BLaER1 treated with 17β-estradiol and CSF1 and Interleukin-3, amounts not matched to agents 10 nM and 100 nM (cell line): ENCODE data around the gene SLC12A9.

Experiments used
- H3K27ac ChIP-seq, 11 experiments: shearing (Covaris generic); formaldehyde crosslinking; 2 replicates each; pipeline ENCODE4 v1.8.1; 2022
- H3K27me3 ChIP-seq, 11 experiments: shearing (Covaris generic); formaldehyde crosslinking; 2 replicates each; pipeline ENCODE4 v1.8.1; 2022
- H3K36me3 ChIP-seq, 11 experiments: shearing (Covaris generic); formaldehyde crosslinking; 2 replicates each; pipeline ENCODE4 v1.8.1; 2022
- H3K4me1 ChIP-seq, 10 experiments: shearing (Covaris generic); formaldehyde crosslinking; 2 replicates each; pipeline ENCODE4 v1.8.1; 2022
- H3K4me2 ChIP-seq, 11 experiments: shearing (Covaris generic); formaldehyde crosslinking; 2 replicates each; pipeline ENCODE4 v1.8.1; 2022
- H3K4me3 ChIP-seq, 10 experiments: shearing (Covaris generic); formaldehyde crosslinking; 2 replicates each; pipeline ENCODE4 v1.8.1; 2022
- H3K9ac ChIP-seq, 11 experiments: shearing (Covaris generic); formaldehyde crosslinking; 2 replicates each; pipeline ENCODE4 v1.8.1; 2022
- H3K9me3 ChIP-seq, 11 experiments: shearing (Covaris generic); formaldehyde crosslinking; replicated peaks in 1 of 11; 2 replicates each; pipeline ENCODE4 v1.8.1; 2022
- H4K20me1 ChIP-seq, 11 experiments: shearing (Covaris generic); formaldehyde crosslinking; 2 replicates each; pipeline ENCODE4 v1.8.1; 2022
- Cebpa-rat ChIP-seq, 11 experiments: shearing (Covaris generic); IDR thresholded peaks; 2 replicates each; pipeline ENCODE4 v1.8.1; 2022

The SLC12A9 gene

GRCh38 chr7:100863406-100863950 is 11.0 kb downstream of the SLC12A9 start:
- H3K27ac ChIP-seq: 0 out of 22 replicates have a peak overlapping the region, but pooled peaks of 1 of the 11 experiments have one; percentile 13
- H3K27me3 ChIP-seq: no peaks in the 10 kb centered on the region
- no peak overlapping the region for H3K4me3 ChIP-seq
- H3K4me1 ChIP-seq: peaks cover 37 to 75% (median 61%) of the 10 kb centered on the region in 10 experiments
- no peaks in the 10 kb centered on the region for H3K9me3 ChIP-seq
- peaks cover 32 to 75% (median 69%) of the 10 kb centered on the region in 11 experiments for H3K36me3 ChIP-seq
- peak overlapping the region in 6 of 11 experiments; percentile 2 to 35 (median 30); a peak in 4 of 22 replicates for H3K9ac ChIP-seq
- H4K20me1 ChIP-seq: peaks cover 17 to 60% (median 43%) of the 10 kb centered on the region in 11 experiments; a peak in 21 of 22 replicates
- peak overlapping the region in 10 of 11 experiments; percentile 0 to 95 (median 35); a peak in 16 of 22 replicates for H3K4me2 ChIP-seq
- no peak for TF ChIP-seq Cebpa-rat (IDR thresholded peaks at IDR 0.05)

GRCh38 chr7:100864263-100864845 is 11.8 kb downstream of the SLC12A9 start:
- no peak for TF ChIP-seq Cebpa-rat (IDR thresholded peaks at IDR 0.05)
- Histone ChIP-seq H3K9me3 (no peaks in the 10 kb centered on the region), H3K9ac (0 out of 22 replicates have a peak overlapping the region, but pooled peaks of 1 of the 11 experiments have one; percentile 1), H3K4me1 (peaks cover 45 to 83% (median 69%) of the 10 kb centered on the region in 10 experiments), H3K27me3 (no peaks in the 10 kb centered on the region), H3K4me2 (peak overlapping the region in 5 of 11 experiments; percentile 30 to 95 (median 37); a peak in 5 of 22 replicates), H4K20me1 (peaks cover 9 to 52% (median 34%) of the 10 kb centered on the region in 11 experiments; a peak in 21 of 22 replicates), H3K36me3 (peaks cover 32 to 66% (median 61%) of the 10 kb centered on the region in 11 experiments), H3K27ac (no peak overlapping the region), H3K4me3 (no peak overlapping the region)

- Histone ChIP-seq H3K27ac (peak overlapping the region; percentile 87 to 98 (median 95); a peak in 21 of 22 replicates), H3K27me3 (no peaks in the 10 kb centered on the region), H3K4me3 (peak overlapping the region in 3 of 10 experiments; percentile 95 to 99 (median 99); a peak in 4 of 20 replicates), H4K20me1 (peaks cover 0 to 41% (median 23%) of the 10 kb centered on the region in 11 experiments; a peak in 18 of 22 replicates), H3K9ac (peak overlapping the region in 10 of 11 experiments; percentile 88 to 98 (median 96); a peak in 17 of 22 replicates), H3K9me3 (no peaks in the 10 kb centered on the region), H3K36me3 (peaks cover 31 to 61% (median 52%) of the 10 kb centered on the region in 11 experiments), H3K4me2 (peak overlapping the region; percentile 93 to 99 (median 98)), H3K4me1 (peaks cover 52 to 83% (median 70%) of the 10 kb centered on the region in 10 experiments)
- no peak for TF ChIP-seq Cebpa-rat (IDR thresholded peaks at IDR 0.05)
These were observed 12.9 kb downstream of the SLC12A9 start for GRCh38 chr7:100865372-100865911.

GRCh38 chr7:100865938-100866728 is 13.6 kb downstream of the SLC12A9 start:
- Histone ChIP-seq H3K4me3 (peak overlapping the region; percentile 76 to 99 (median 95); a peak in 19 of 20 replicates), H3K4me1 (peaks cover 58 to 83% (median 71%) of the 10 kb centered on the region in 10 experiments), H3K27me3 (no peaks in the 10 kb centered on the region), H3K4me2 (peak overlapping the region; percentile 93 to 99 (median 98)), H4K20me1 (peaks cover 0 to 34% (median 16%) of the 10 kb centered on the region in 11 experiments; a peak in 17 of 22 replicates), H3K9me3 (no peaks in the 10 kb centered on the region), H3K36me3 (peaks cover 31 to 61% (median 52%) of the 10 kb centered on the region in 11 experiments), H3K9ac (peak overlapping the region; percentile 88 to 99 (median 96)), H3K27ac (peak overlapping the region; percentile 87 to 98 (median 95))
- TF ChIP-seq Cebpa-rat (IDR thresholded peaks at IDR 0.05): no peak

GRCh38 chr7:100866729-100867039 is 14.2 kb downstream of the SLC12A9 start:
- TF ChIP-seq Cebpa-rat (IDR thresholded peaks at IDR 0.05): no peak
- Histone ChIP-seq H4K20me1 (peaks cover 0 to 28% (median 10%) of the 10 kb centered on the region in 11 experiments; a peak in 15 of 22 replicates), H3K27me3 (no peaks in the 10 kb centered on the region), H3K9ac (peak overlapping the region; percentile 88 to 99 (median 96)), H3K4me3 (peak overlapping the region; percentile 76 to 99 (median 95)), H3K4me2 (peak overlapping the region; percentile 93 to 99 (median 98)), H3K4me1 (peaks cover 57 to 84% (median 74%) of the 10 kb centered on the region in 10 experiments), H3K9me3 (no peaks in the 10 kb centered on the region), H3K27ac (peak overlapping the region; percentile 87 to 98 (median 95)), H3K36me3 (peaks cover 31 to 61% (median 52%) of the 10 kb centered on the region in 11 experiments)

GRCh38 chr7:100867040-100867775 is 14.7 kb downstream of the SLC12A9 start, which contains the start of gene TRIP6:
TSS of gene TRIP6 (plus strand) at chr7:100867387. CDS start at chr7:100867498, 111 bp downstream.
- Histone ChIP-seq H3K36me3 (peaks cover 31 to 61% (median 52%) of the 10 kb centered on the region in 11 experiments), H3K27me3 (no peaks in the 10 kb centered on the region), H3K4me2 (peak within 1 kb of the TSS; percentile 93 to 99 (median 98)), H3K9ac (peak within 1 kb of the TSS; percentile 88 to 99 (median 96)), H3K9me3 (no peaks in the 10 kb centered on the region), H3K27ac (peak within 1 kb of the TSS; percentile 87 to 98 (median 95)), H3K4me1 (peaks cover 57 to 81% (median 74%) of the 10 kb centered on the region in 10 experiments), H4K20me1 (peaks cover 0 to 23% (median 8%) of the 10 kb centered on the region in 11 experiments; a peak in 12 of 22 replicates), H3K4me3 (peak within 1 kb of the TSS; percentile 76 to 99 (median 95))
- no peak for TF ChIP-seq Cebpa-rat (IDR thresholded peaks at IDR 0.05)

GRCh38 chr7:100867776-100868485 is 15.4 kb downstream of the SLC12A9 start:
- Histone ChIP-seq H3K27ac (peak overlapping the region; percentile 87 to 98 (median 95)), H3K36me3 (peaks cover 33 to 61% (median 52%) of the 10 kb centered on the region in 11 experiments), H3K4me2 (peak overlapping the region; percentile 93 to 99 (median 98)), H4K20me1 (peaks cover 0 to 16% (median 5%) of the 10 kb centered on the region in 11 experiments; a peak in 8 of 22 replicates), H3K9ac (peak overlapping the region; percentile 88 to 99 (median 96)), H3K4me3 (peak overlapping the region; percentile 76 to 99 (median 95)), H3K4me1 (peaks cover 56 to 74% (median 68%) of the 10 kb centered on the region in 10 experiments), H3K9me3 (no peaks in the 10 kb centered on the region), H3K27me3 (no peaks in the 10 kb centered on the region)
- no peak for TF ChIP-seq Cebpa-rat (IDR thresholded peaks at IDR 0.05)
